Muscle of leg (tissue), 11 donors: ENCODE measurements around the gene NPW. TPM values are rescaled to one million over a fixed set of nuclear protein-coding genes. Genes with fewer than 3 reads are reported as not detected.

Experiments
- DNase-seq: peaks from one replicate; pipeline ENCODE4 v3.0.0; 2013
- H3K27ac ChIP-seq: one replicate; pipeline ENCODE4 v1.5.1; 2013; ENCODE audit warnings: mild to moderate bottlenecking, low read length, control low read depth
- H3K27me3 ChIP-seq: one replicate; pipeline ENCODE4 v1.6.1; 2013; ENCODE audit warnings: low read length; ENCODE audit not compliant: control insufficient read depth, insufficient read depth
- H3K36me3 ChIP-seq: one replicate; pipeline ENCODE4 v1.6.1; 2013; ENCODE audit warnings: low read length; ENCODE audit not compliant: control insufficient read depth, insufficient read depth
- H3K4me1 ChIP-seq: one replicate; pipeline ENCODE4 v1.6.1; 2013; ENCODE audit warnings: low read length; ENCODE audit not compliant: control insufficient read depth, insufficient read depth
- H3K4me3 ChIP-seq: one replicate; pipeline ENCODE4 v1.5.1; 2013; ENCODE audit warnings: low read length, control low read depth
- H3K9me3 ChIP-seq: replicated peaks from 2 replicates; pipeline ENCODE4 v1.6.1; 2013; ENCODE audit warnings: low read depth, low read length; ENCODE audit not compliant: control insufficient read depth
- WGBS: methylation state at CpG from one replicate; pipeline ENCODE4 v1.1.5; 2013; ENCODE audit warnings: missing lambda C conversion rate; ENCODE audit not compliant: insufficient coverage; 5-methylcytosine and 5-hydroxymethylcytosine counted together
- polyA plus RNA-seq, 8 donors: library from polyadenylated mRNA; unstranded; fragments of 120-200 nt; gene quantifications; one replicate each; pipeline versions ENCODE4 v1.2.1 to v1.2.3, GENCODE V29; 2013; ENCODE audit warnings: inconsistent platforms in 1 of 8, low replicate concordance in 1 of 8; ENCODE audit not compliant: insufficient read length in 8 of 8, insufficient read depth in 1 of 8
- total RNA-seq: library from RNA; stranded (reverse); fragments of 120-200 nt; gene quantifications from one replicate; pipeline ENCODE4 v1.2.4, GENCODE V29; 2013

NPW gene
- total and polyA plus RNA-seq, 9 donors: 0.57 to 5.4 (median 2.3) TPM

DNA sequence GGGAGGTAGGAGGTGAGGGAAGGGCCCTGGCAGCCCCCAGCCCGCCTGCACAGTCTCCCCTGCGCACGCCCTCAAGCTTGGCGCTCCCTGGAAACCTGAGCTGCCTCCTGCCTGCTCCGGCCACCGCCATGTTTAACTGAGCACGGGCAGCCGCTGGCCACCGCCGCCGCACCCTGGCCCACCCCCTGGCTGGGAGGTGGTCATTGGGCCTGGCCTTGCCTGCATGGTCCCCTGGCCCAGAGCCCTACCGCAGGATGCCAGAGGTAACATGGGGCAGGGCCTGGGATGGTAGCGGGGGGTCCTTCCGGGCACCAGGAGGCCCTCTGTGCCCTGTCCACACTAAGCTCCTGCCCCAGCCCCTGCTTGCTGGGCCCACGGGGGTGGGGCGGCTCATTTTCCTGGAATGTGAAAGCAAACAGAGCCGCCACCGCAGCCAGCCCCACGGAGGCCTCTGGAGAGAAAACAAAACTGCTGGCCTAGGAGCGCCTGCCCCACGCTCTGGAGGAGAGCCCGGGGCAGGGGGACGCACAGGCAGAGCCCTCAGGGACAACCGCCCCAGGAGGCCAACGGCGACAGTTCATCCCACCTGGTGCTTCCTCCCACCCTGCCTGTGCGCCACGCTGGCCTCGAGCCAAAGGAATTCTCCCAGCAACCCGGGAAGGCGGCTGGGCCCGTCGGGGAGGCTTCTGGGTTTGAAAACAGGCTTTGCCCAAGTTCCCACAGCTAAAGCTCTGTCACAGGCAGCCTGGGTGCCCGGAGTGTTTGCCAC is 16.0 kb downstream of the NPW start:
- 19% methylated on average over 31 of the region's 34 CpGs for WGBS
- Histone ChIP-seq H3K9me3 (no peaks in the 10 kb centered on the region), H3K4me3 (no peak overlapping the region), H3K27ac (peak overlapping the region; percentile 80), H3K36me3 (peaks cover 19% of the 10 kb centered on the region), H3K4me1 (peaks cover 84% of the 10 kb centered on the region), H3K27me3 (no peaks in the 10 kb centered on the region)
- DNase-seq: peak; percentile 70

DNA sequence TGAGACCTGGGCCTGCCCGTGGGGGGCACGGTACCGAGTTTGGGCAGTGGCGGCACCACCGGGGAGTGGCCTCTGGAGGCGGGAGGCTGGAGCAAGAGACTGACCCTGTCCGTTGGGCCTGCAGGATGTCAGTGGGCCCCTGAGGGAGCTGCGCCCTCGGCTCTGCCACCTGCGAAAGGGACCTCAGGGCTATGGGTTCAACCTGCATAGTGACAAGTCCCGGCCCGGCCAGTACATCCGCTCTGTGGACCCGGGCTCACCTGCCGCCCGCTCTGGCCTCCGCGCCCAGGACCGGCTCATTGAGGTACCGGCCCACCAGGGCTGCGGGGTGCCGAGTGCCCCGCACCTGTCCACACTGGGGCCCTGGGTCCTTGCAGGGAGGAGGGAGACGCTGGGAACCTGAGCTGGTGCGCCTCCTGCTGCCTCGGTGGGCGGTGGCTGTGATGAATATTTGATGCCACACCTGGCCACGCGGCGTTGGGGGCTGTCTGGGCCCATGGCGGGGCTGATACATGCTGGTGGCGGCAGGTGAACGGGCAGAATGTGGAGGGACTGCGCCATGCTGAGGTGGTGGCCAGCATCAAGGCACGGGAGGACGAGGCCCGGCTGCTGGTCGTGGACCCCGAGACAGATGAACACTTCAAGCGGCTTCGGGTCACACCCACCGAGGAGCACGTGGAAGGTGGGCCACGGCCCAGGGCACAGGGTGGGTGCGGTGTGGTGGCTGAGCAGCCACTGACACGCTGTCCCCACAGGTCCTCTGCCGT is 16.8 kb downstream of the NPW start:
- Histone ChIP-seq H3K4me3 (no peak overlapping the region), H3K27ac (peak overlapping the region; percentile 80), H3K36me3 (peaks cover 19% of the 10 kb centered on the region), H3K4me1 (peaks cover 89% of the 10 kb centered on the region), H3K9me3 (no peaks in the 10 kb centered on the region), H3K27me3 (no peaks in the 10 kb centered on the region)
- WGBS: 84% methylated on average over 46 of the region's 47 CpGs
- DNase-seq: no peak

DNA sequence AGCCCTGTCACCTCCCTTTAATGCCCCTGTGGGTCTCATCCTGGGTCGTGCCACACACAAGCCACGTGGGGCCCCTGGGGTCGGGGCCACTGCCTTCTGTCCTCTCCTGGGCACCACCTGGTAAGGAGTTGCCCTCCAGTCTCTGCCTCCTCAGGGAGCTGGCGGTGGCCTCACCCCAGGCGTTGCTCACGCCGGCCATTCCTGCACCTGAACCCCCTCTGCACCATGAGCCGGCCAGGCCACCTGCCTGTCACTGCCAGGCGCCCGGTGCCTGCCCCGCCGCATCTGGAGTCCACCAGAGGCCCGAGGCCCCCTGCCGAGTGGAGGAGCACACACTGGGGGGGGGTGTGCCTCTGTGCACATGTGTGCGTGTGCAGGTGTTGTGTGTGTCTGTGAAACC is 17.5 kb downstream of the NPW start:
- Histone ChIP-seq H3K36me3 (peaks cover 19% of the 10 kb centered on the region), H3K27ac (peak overlapping the region; percentile 91), H3K9me3 (no peaks in the 10 kb centered on the region), H3K27me3 (no peaks in the 10 kb centered on the region), H3K4me3 (no peak overlapping the region), H3K4me1 (peaks cover 96% of the 10 kb centered on the region)
- WGBS: 84% methylated on average over 5 of the region's 15 CpGs
- no peak for DNase-seq

DNA sequence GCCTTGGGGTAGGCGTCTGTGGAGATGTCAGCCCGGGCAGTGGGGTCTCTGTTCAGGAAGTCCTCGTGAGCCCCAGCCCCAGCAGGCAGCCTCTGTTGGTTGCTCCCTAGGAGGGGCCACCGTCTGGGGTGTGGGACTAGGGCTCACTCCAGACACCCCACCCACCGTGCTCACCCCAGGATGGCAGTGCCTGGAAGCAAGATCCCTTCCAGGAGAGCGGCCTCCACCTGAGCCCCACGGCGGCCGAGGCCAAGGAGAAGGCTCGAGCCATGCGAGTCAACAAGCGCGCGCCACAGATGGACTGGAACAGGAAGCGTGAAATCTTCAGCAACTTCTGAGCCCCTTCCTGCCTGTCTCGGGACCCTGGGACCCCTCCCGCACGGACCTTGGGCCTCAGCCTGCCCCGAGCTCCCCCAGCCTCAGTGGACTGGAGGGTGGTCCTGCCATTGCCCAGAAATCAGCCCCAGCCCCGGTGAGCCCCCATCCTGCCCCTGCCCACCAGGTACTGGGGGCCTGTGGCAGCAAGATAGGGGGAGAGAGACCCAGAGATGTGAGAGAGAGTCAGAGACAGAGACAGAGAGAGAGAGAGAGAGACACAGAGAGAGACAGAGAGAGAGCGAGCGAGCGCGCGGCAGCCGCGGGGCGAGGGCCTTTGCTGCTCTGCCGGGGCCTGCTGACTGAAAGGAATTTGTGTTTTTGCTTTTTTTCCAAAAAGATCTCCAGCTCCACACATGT is 18.2 kb downstream of the NPW start:
- peaks cover 93% of the 10 kb centered on the region for H3K4me1 ChIP-seq
- DNase-seq: no peak
- H3K9me3 ChIP-seq: no peaks in the 10 kb centered on the region
- H3K4me3 ChIP-seq: no peak overlapping the region
- peaks cover 19% of the 10 kb centered on the region for H3K36me3 ChIP-seq
- H3K27ac ChIP-seq: peak overlapping the region; percentile 91
- WGBS: 29% methylated on average over 17 of the region's 29 CpGs
- H3K27me3 ChIP-seq: no peaks in the 10 kb centered on the region

DNA sequence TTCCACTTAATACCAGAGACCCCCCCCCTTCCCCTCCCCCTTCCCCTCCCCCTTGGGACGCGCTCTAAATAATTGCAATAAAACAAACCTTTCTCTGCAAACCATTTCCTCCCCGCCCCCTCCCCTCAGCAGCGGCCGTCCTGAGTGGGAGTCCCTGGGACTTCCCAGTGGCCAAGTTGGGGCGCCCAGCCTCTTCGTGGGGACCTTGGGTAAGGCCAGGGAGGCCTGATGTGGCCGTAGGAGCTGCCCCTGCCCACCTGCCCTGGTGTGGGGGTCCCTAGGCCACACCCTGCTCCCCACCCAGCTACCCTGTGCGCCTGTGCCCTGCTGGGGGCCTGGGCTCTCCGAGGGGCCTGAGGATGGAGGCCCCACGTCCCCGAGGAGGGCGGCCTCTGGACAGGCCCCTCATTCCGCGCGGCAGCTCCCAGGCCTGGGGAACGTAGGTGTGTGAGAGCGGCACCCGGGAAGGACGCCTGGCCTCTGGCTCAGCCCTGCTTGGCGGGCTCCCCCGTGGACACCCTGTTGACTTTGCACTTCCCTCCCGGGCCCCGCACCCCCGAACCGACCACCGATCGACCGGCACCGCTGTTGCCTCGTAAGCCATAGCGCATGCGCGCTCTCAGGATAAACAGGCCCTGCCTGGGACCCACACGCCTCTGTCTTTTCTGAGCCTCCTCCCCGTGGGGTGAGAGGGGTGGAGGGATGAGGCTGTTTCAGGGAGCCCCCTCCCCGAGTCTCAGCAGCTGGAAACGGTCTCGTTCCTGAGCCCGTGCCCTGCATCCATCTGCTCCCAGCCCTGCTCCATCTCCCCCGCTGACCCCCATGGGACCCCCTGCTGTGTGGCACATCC is 19.0 kb downstream of the NPW start:
- peak overlapping the region; percentile 85 for H3K27ac ChIP-seq
- H3K27me3 ChIP-seq: no peaks in the 10 kb centered on the region
- WGBS: 31% methylated on average over 30 of the region's 41 CpGs
- no peak overlapping the region for H3K4me3 ChIP-seq
- DNase-seq: peak; percentile 91
- peaks cover 19% of the 10 kb centered on the region for H3K36me3 ChIP-seq
- no peaks in the 10 kb centered on the region for H3K9me3 ChIP-seq
- H3K4me1 ChIP-seq: peaks cover 93% of the 10 kb centered on the region

GRCh38 chr16:2039274-2040031 is 19.9 kb downstream of the NPW start:
- Histone ChIP-seq H3K27ac (peak overlapping the region; percentile 85), H3K4me1 (peaks cover 96% of the 10 kb centered on the region), H3K4me3 (no peak overlapping the region), H3K36me3 (peaks cover 19% of the 10 kb centered on the region), H3K9me3 (no peaks in the 10 kb centered on the region), H3K27me3 (no peaks in the 10 kb centered on the region)
- WGBS: 16% methylated on average over 23 of the region's 29 CpGs
- peak; percentile 94 for DNase-seq

GRCh38 chr16:2040041-2040786 is 20.6 kb downstream of the NPW start:
- H3K9me3 ChIP-seq: no peaks in the 10 kb centered on the region
- H3K4me1 ChIP-seq: peaks cover 90% of the 10 kb centered on the region
- no peak overlapping the region for H3K4me3 ChIP-seq
- peaks cover 19% of the 10 kb centered on the region for H3K36me3 ChIP-seq
- H3K27ac ChIP-seq: peak overlapping the region; percentile 81
- WGBS: 41% methylated on average over 17 of the region's 24 CpGs
- peak; percentile 49 for DNase-seq
- no peaks in the 10 kb centered on the region for H3K27me3 ChIP-seq

GRCh38 chr16:2040787-2041522 is 21.4 kb downstream of the NPW start:
- DNase-seq: peak; percentile 89
- Histone ChIP-seq H3K27ac (peak overlapping the region; percentile 81), H3K4me1 (peaks cover 83% of the 10 kb centered on the region), H3K9me3 (no peaks in the 10 kb centered on the region), H3K36me3 (peaks cover 19% of the 10 kb centered on the region), H3K4me3 (no peak overlapping the region), H3K27me3 (no peaks in the 10 kb centered on the region)
- 46% methylated on average over 16 of the region's 20 CpGs for WGBS
